Skin of body (tissue), 2 donors: ENCODE results near the gene MACROD1. TPM values are rescaled to one million over a fixed set of nuclear protein-coding genes. Genes with fewer than 3 reads are reported as not detected.

ENCODE experiments used
- DNase-seq: peaks from one replicate; lab custom pipeline; 2025; lab: John Stamatoyannopoulos, UW
- total RNA-seq: library from RNA; depleted of rRNA; stranded (reverse); fragments of >200 nt; gene quantifications from one replicate; pipeline ENCODE4 v1.2.3, GENCODE V29; 2014

MACROD1 gene
- total RNA-seq, 1 donor from 2014 or later = 23.1 TPM

DNA sequence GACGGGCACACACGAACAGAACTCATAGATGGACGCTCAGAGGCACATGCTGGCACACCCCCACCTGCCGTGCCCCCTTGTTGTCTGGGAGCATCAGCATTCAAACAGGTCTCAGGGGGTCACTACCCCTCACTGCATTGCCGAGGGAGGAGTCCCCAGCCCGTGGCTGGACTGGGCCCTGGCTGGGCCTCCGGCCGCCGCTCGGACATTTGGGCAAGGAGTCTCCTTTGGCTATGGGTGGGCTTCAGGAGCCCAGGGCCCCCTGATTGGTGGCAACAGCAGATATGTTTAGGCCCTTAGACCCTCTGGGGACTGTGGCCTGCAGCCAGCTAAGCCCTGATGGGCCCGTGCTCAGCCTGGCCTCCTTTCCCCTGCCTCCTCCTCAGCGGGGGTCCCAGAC lies 88.3 kb downstream of the MACROD1 start:
- DNase-seq = no peak

DNA sequence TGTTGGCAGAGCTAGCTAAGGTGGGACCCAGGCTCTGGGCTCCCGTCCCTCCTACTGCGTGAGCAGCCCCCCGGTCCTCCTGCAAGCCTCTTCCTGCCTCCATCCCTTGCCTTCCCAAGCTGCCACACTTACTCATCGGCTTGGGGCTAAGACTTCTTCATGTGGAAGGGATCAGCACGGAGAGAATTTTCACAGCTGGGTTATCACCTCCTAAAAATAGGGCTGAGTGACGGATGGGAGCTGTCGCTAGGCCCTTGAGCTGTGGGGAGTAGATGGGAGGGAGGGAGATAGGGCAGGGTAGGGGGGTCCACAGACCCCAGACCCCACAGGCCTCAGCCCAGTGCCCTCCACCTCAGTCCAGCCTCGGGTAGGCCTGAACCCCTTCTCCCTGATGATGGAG lies 89.2 kb downstream of the MACROD1 start:
- no peak for DNase-seq

DNA sequence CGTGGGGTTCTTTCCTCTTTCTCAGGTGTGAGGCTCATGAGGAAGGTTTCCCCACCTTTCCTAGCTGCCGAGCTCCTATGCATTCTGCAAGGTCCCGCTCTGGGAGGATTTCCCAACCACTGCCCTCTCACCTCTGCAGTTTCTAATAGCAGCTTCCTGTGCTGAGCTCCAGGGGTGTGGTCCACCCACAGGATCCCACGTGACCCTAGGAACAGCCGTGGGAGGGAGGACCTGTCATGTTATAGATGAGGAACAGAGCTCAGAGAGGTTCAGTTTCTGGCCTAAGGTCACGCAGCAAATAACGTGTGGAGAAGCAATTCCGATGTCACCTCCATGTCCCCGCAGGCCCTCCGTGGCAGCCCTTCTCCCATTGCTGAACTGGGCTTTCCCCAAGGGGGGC lies 91.7 kb downstream of the MACROD1 start:
- no peak for DNase-seq

DNA sequence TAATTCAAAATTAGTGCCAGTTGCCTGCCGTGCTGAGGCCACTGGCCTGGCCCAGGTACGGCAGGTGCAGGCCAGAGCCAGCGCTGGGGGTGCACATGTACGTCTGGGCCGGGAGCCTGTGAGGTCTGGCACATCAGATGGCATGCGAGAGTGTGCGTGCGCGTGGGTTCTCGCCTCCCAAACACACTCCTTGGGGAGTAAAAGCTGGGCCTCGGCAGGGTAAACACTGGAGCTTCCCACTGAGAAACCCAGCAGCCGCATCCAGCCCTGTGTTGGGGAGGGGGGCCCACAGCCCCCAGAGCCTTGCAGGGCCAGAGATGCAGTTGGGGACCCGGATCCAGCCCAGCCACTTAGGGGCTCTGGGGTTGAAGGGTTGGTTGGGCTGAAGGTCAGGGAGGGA lies 92.4 kb downstream of the MACROD1 start:
- no peak for DNase-seq

DNA sequence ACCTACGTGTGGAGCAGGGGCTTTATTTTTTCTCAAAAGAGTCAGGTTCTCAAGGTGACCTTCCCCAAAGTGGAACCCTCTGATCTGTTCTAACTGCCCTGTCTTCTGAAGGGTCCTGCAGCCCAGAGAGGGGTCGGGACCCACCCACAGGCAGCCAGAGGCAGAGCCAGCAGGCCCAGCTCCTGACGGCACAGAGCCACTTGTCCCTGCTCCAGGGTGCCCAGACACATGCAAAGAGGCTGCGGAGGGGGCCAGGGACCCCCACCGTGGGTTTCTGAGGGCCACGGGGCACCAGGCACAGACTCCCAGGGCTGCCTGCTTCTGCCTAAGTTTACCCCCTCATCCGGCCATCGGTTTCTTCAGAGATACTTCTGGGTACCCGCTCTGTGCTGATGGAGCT lies 93.0 kb downstream of the MACROD1 start:
- DNase-seq = no peak

DNA sequence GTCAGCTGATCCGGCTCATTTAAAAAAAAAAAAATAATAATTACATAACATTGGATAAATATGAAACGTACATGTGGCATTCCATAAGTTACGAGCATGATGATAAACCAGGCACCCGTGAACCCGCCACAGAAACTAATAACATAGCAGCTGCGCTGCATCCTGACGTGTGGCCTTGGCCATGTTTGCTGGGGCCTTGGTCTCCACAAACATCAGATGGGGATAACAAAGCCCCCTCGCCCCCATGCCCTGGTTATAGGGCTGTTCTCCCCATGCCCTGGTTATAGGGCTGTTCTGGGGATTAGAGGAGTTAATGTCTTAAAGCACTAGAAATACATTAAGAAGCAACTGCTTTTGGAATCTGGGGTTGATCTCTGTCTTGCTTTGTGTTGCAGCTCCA lies 93.5 kb downstream of the MACROD1 start:
- DNase-seq = no peak

DNA sequence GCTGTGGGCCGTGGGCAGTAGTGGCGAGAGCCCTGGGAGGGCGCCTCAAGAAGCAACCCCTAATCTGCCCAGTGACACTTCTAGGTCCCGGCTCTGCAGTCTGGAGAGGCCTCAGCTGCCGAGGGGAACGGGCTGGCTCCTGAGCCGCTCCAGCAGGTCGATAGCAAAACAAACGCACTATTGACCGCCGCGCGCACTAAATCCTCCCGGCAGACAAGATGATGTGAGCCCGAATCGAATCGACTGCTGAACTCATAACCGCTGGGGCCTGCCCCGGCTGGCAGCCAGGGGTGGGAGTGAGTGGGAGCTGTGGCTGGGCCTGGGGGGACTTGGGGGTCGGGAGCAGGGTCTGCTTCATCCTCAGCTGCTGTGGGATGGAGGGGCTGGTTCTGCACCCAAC lies 94.1 kb downstream of the MACROD1 start:
- DNase-seq = no peak

DNA sequence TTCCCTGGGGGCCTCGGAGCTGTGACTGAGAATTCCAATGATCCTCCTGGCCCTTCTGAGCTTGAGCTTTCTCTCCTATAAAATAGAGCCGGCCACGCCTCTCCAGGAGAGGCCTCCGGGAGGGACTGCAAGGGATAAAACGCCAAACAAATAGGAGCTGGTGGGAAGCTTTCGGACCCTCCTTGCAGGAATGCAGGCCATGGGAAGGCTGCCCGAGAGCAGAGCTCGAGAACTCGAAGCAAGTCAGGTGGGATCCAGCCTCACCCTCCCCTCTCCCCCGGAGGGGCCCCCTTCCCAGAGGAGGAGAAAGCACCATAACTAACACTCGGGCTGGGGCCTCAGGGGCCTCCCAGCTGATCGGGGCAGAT lies 95.6 kb downstream of the MACROD1 start:
- DNase-seq = no peak

DNA sequence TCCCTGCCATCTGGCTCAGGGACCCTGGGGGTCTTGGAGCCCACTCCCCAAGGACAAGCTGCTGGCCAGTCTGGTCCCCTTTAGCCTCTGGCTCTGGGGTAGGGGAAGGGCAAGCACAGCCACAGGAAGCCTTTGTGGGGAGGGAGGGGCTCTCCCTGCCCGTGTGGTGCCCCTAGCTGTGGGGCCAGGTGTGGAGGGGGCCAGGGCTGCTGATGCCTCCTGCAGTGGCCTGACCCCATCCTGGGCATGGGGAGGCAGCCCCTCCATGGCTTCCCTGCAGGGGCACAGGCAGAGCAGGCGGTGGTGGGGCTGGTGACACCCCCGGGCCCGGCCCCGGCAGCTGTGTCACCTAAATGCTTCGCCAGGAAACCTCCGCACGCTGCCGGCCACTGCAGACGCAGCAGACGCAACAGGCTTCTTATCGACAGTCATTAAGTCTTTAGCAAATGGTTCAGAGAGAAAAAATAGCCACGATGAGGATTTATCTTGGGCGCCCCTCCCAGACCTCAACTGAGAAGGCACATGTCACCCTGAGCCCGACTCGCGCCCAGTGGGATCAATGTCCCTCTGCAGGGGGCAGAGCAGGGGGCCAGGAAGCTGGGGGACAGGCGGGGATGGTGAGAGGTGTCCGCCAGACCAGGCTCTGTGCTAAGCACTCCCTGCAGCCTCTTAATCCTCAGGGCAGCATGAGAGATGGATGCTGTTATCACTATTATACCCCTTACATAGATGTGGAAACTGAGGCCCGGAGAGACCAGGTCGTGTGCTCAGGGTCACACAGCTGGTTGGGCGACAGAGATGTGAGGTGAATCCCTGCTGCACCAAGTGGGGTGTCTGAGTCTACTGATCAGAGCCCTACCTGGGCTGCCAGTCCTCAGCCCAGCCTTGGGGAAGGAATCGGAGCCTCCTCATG lies 96.3 kb downstream of the MACROD1 start:
- no peak for DNase-seq

DNA sequence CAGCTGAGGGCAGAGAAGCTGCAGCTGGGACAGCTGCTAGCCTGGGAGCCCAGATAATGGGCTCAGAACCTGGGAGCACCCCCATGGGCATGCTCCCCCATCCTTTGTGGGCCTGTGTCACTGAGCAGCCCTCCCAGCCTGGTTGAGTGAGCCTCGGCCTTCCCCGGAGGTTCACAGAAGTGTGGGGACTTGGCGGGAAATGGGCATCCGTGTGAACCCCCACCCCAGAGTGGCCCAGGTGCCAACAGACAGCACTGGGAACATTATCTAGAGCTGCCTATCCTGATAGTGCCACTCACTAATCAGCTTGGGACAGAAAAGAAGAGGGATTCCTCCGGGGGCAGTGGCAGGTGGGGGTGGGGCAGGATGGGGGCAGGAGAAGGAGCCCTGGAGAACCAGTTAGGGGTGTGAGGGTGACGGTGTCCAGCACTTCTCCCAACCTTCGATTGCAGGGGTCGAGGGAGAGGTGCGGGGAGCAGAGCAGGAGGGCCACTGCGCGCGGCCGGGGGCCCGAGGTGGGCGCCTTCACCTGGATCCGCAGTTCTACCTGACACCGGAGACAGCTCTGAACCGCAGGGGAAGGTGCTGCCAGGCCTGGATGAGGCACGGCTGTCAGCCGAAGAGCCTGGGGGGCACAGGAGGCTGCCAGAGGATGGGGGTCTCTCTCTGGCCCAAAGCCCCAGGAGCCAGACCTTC lies 97.1 kb downstream of the MACROD1 start:
- no peak for DNase-seq

DNA sequence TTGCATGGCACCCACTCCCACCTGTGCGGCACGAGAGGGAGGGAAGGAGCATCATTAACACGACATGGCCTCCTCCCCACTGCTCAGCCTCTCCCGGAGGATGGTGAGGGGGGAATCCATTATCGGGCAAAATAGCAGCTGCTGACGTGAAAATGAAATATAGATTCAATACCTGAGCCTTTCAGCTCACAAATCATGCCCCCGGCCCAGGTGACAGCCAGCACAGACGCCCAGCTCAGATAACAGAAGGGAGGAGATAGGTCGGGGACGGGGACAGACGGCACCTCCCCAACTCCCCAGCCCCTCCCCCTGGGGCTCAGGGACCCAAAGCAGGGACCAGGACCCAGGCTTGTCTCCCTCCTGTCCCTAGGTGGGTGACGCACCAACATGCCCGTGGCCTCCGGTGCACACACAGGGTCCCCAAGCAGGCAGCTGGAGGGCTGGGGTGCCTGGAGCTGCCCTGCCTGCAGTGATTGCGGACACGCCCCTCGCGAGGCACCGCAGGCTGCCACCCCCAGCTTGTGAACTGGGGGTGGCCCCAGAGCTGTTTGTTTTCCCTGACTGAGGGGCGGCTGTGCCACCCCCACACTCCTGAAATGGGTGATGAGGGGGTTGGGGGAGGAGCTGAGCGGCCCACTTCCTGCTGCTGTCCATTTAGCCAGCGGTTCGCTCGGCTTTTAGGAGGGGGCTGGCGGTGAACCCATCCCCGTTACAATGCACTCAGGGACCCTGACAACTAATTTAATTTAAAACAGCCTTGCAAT lies 98.5 kb downstream of the MACROD1 start:
- no peak for DNase-seq

DNA sequence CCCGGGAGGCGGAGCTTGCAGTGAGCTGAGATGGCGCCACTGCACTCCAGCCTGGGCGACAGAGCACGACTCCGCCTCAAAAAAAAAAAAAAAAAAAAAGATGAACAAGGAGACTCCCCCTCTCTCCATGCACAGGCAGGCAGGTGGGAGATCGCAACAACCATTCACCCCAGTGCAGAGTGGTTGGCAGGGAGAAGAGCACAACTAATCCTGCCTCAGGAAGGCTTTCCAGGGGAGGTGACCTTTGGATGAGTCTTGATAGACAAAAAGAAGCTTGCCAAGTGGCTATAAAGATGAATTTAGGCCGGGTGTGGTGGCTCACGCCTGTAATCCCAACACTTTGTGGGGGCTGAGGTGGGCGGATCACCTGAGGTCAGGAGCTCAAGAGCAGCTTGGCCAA lies 100.2 kb downstream of the MACROD1 start:
- DNase-seq = no peak

DNA sequence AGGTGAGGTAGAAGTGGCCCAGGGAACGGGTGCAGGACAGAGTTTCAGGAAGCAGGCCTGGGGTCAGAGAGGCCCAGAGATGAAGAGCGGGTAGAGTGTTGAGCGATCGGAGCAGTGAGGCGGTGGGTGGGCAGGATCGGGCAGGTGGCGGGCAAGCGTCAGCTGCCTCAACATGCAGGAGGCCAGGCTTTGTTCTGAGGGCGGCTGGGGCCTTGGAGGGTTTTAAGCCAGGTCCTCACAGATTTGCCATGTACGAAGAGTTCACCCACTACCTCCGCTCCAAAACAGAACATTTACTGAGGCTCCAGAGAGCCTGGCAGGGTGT lies 100.8 kb downstream of the MACROD1 start:
- DNase-seq = no peak

DNA sequence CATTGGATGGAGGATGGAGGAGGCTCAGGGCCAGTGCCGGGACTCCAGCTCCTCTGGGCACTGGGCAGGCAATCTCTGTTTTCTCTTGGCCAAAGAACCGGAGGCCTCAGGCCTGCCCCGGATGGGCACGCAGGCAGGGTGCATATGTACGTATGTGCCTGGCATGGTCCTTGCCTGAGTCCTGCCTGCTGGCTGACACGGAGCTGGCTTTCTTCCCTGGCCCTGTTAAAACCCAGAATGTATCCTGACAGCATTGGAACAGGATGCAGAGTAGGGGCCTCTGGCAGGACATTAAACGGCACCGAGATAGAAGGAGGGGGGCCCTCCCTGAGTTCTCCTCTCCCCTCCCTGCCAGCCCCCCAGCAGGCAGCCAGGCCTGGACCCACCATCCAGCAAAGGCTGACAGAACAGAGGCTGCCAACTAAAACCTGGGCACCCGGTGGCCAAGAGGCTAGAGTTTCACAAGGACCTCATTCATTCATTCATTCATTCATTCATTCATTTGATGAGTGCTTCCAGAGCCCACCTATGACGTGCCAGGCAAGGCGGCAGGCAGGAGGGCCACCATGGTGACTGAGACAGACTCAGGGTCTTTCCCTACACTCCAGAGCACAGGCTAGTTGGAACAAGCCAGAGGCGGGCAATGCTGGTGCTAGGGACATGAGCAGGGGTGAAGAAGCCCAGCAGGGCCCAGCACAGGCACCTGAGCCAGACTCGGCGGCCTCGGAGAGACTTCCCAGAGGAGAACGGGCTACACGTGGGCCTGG lies 101.4 kb downstream of the MACROD1 start:
- DNase-seq = no peak

DNA sequence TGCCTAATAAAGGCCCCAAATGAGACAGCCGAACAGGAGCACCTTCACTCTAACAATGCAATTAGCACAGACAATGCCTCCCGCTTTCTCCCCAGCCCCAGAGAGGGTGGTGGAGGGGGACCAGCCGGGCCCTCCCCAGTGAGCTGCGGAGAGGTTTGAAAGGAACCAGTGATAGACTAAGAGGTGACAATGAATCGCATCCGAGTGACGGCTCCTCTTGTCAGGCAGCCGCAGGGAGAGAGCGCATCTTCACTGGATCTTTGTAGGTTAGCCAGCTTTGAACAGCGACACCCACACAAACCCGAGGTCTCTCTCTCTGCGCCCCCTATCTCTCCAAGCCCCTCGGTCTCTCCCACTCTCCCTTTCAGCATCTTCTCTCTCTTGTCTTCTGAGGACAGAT lies 102.1 kb downstream of the MACROD1 start:
- DNase-seq = no peak

DNA sequence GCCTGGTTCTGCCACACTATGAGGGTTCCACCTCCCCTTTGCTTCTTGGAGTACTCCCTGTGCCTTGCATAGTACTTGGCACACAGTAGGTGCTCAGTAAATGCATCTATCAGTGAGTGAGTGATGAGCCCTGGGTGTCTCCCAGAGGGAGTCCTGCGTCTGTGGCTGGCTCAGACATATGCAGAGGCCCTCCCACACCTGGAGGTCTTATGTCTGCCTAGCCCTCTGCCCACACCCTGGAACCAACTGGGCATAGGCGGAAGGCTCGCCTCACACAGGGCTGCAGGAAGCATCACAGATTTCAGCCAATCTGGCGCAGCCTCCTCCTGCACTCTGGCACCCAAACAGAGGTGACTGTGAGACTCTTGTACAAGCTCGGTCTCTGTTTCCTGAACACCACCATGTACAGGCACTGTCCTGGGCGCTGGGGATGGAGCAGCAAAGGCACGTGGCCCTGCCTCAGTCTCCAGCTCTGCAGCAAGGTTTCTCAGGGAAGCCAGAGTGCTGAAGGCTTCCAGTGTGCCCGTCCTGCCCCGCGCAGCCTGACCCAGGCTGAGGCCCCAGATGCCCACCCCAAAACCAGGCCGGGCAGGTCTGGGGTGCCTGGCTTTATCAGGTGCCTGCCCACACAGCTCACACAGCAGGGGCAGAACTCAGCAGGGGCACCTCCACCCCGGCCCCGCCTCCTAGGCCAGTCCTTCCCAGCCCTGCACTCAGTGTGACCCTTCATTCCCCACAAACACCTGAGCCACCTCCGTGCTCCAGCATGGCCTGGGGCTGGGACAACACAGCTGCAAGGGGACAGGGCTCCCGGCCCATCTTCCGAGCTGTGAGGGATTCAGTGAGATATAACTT lies 103.5 kb downstream of the MACROD1 start:
- DNase-seq = no peak

DNA sequence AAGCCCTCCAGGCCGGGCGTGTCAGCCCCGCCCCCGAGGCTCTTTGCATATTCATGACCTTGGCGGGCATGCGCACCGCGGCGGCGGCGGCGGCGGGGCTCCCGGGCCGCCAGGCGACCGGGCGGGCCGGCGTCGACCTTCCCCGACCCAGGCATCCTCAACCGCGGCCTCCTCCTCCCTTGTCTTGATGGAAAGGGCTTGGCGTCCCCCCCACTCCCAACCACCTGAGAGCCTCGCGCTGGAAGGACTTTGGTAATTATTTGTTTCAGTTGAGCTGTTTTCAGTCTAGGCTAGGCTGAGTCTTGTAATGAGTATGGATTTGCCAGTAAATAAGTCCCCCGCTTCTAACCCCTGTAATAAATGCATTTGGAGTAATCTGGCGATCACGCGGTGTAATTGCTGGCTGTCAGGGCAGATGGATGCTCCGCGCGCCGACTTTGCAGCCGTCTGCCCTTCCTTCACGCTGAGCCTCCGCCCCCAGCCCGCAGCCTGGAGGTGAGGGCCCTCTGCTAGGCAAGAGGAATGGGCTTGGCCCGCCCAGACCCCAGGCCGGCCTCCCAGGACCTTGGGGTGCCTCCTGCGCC lies 105.0 kb downstream of the MACROD1 start:
- DNase-seq = peak; percentile 15

DNA sequence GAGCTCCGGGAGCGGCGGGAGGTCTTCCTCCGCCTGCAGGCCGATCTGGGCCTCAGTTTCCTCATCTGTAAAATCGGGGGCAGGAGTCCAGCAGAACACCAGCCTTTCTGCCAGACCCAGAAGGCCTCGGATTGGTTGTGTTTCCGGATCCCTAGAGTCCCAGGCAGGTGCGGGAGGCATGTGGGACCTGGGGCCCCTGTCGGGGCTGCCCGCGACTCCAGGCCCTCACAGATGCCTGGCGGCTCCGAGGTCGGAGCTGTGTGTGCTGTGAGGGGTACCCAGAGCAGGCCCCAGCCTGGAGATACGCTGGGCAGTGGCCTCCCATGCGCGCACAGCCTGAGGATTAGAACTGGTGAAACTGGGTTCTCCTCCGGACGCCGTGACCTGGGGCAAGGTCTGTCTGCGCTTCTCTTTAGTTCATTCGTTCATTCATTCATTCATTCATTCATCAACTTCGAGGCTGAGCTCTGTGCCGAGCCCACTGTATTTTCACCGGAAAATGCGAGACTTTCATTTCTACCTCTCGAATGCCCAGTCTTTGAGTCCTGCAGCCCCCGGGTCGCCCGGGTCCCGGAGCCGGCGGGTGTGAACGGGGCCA lies 105.6 kb downstream of the MACROD1 start:
- no peak for DNase-seq

DNA sequence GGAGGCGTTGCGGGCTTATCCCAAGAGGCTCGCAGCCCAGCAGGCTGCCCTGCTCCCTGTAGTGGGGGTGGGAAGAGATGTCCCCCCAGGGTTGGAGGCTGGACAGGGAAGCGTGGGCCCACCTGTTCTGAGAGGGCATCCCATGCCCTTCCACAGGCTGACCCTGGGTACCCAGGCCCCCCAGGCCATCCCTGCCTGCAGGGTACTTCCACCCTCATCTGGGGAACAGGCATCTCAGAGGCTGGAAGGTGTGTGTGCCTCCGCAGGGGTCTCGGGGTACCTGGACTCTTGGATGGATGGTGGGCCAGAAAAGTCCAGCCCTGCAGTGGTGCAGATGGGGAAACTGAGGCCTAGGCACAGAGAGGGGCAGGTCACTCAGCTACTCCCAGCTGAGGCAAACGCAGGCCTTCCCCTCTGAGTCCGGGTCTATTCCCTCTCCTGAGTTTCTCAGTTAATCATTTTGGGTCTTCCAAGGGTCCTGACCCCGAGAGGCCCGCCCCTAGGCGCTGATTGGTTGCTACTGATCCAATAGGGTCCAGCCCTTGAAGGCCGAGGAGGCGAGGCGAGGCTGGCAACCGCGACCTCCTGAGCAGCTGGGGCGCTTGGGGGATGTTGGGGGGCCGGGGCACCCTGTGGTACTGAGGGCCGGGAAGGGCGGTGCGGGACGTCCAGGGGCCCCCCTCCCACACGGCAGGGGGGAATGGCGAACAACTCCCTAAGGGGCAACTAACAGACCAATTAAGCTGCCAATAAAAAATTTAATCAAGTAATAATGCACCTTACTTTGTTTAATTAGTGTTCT lies 106.4 kb downstream of the MACROD1 start:
- no peak for DNase-seq
